Esophagus squamous epithelium (tissue), 5 donors: ENCODE results near the gene LTF. TPM values are rescaled to one million over a fixed set of nuclear protein-coding genes. Genes with fewer than 3 reads are reported as not detected.

ENCODE experiments used
- DNase-seq: peaks from one replicate; lab custom pipeline; 2025; lab: John Stamatoyannopoulos, UW
- H3K27ac ChIP-seq, 4 donors: fragments of 200-600 bp; sonication (generic); one replicate each; pipeline ENCODE4 v1.5.1; 2016 to 2019; ENCODE audit warnings: mild to moderate bottlenecking in 1 of 4
- H3K27me3 ChIP-seq, 4 donors: fragments of 200-600 bp; sonication (generic); 1 replicate in 3 of 4; 2 replicates in 1 of 4; pipeline versions ENCODE4 v1.5.1 to v1.6.0; 2017 to 2021; ENCODE audit warnings: antibody characterized with exemption in 1 of 4
- H3K36me3 ChIP-seq, 3 donors: fragments of 200-600 bp; sonication (generic); one replicate each; pipeline ENCODE4 v1.5.1; 2016 to 2019
- H3K4me1 ChIP-seq, 3 donors: fragments of 200-600 bp; sonication (generic); one replicate each; pipeline ENCODE4 v1.5.1; 2017 to 2019
- H3K4me3 ChIP-seq, 4 donors: fragments of 200-600 bp; sonication (generic); 1 replicate in 3 of 4; 2 replicates in 1 of 4; pipeline ENCODE4 v1.5.1; 2016 to 2019; ENCODE audit warnings: mild to moderate bottlenecking in 2 of 4, moderate library complexity in 1 of 4
- H3K9me3 ChIP-seq, 3 donors: fragments of 200-600 bp; sonication (generic); one replicate each; pipeline ENCODE4 v1.5.1; 2016 to 2019
- CTCF ChIP-seq, 6 experiments: fragments of 450-650 bp in 4 of 6; fragments of 200-600 bp in 2 of 6; sonication (generic) in 2 of 6; IDR thresholded peaks; one replicate each; pipeline ENCODE4 v1.5.1; 2016 to 2019; ENCODE audit warnings: antibody characterized with exemption in 6 of 6, mild to moderate bottlenecking in 4 of 6, moderate library complexity in 4 of 6
- POLR2A ChIP-seq, 4 donors: fragments of 450-650 bp; IDR thresholded peaks; one replicate each; pipeline ENCODE4 v1.6.1; 2017; ENCODE audit warnings: antibody characterized with exemption in 4 of 4, mild to moderate bottlenecking in 4 of 4, moderate library complexity in 3 of 4
- WGBS, 2 donors: methylation state at CpG; one replicate each; pipeline ENCODE4 v1.1.5; 2018; 5-methylcytosine and 5-hydroxymethylcytosine counted together
- intact Hi-C: fragments of 100-400 bp; cut with DNase I; formaldehyde crosslinking; loops from one replicate; pipeline ENCODE4 v1.15.0; 2022
- total RNA-seq, 4 donors: library from RNA; depleted of rRNA; stranded (reverse); fragments of >200 nt; gene quantifications; one replicate each; pipeline ENCODE4 v1.1.0, GENCODE V29; 2016
- donor health status: DM: yes; HTN: yes; CAD: no.

Gene LTF
- total RNA-seq, 4 donors from 2014 or later = 0.57 to 204 (median 2.6) TPM

DNA sequence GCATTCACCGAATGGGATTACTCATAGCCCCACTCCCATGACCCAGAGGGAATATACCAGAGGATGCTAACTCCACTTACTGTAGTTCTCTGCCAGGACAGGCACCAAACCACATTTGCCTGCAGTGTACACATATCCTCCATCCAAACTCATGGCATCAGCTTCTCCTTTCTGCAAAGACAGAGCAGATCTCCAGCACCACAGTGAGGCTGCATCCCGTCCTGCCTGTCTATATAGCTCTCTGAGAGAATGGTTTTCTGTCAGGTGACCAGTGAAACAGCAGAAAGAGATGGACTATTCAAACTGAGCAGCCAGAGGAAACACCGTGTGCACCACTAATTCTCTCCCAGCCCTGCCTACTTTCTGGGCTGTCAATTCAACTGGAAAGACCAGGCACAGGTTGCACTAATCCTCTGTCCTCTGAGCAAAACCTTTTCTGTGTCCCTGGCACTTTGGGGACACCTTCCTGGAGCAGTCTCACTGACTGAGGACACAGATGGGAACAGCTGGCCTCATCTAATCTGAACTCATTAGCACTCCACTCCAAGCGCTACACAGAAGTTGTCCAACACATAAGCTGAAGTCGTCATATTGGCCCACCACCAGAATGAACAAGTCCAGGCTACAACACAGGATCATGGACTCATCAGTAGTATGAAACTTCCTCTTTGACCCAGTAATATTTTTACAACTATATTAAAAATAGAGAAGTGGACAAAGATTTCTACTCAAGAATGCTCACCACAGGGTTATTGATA is 17.3 kb downstream of the LTF start:
- H3K27ac ChIP-seq = no peak overlapping the region
- peaks cover 0 to 9% (median 0%) of the 10 kb centered on the region in 3 donors for H3K4me1 ChIP-seq
- TF ChIP-seq CTCF (IDR thresholded peaks at IDR 0.05) (no peak), POLR2A (IDR thresholded peaks at IDR 0.05) (no peak)
- no peaks in the 10 kb centered on the region for H3K36me3 ChIP-seq
- H3K9me3 ChIP-seq = no peaks in the 10 kb centered on the region
- H3K4me3 ChIP-seq = no peak overlapping the region
- intact Hi-C loops = no loop called here
- H3K27me3 ChIP-seq = peaks cover 0 to 10% (median 0%) of the 10 kb centered on the region in 4 donors
- 32 to 42% methylated on average over 5 of the region's 5 CpGs for WGBS, 2 donors
- no peak for DNase-seq

- Histone ChIP-seq H3K27ac (no peak overlapping the region), H3K27me3 (no peaks in the 10 kb centered on the region), H3K36me3 (no peaks in the 10 kb centered on the region), H3K9me3 (no peaks in the 10 kb centered on the region), H3K4me3 (no peak overlapping the region), H3K4me1 (peaks cover 0 to 7% (median 0%) of the 10 kb centered on the region in 3 donors)
- 32 to 57% methylated on average over 9 to 12 of the region's 16 CpGs for WGBS, 2 donors
- intact Hi-C loops = no loop called here
- TF ChIP-seq POLR2A (IDR thresholded peaks at IDR 0.05) (no peak), CTCF (IDR thresholded peaks at IDR 0.05) (peak in 4 of 6 experiments; percentile 32 to 84 (median 76))
- DNase-seq = no peak
These were observed 21.9 kb downstream of the LTF start for GRCh38 chr3:46442576-46443530.

- no peak for DNase-seq
- H3K27ac ChIP-seq = no peak overlapping the region
- WGBS, 2 donors = 69 to 74% methylated on average over 4 of the region's 4 CpGs
- H3K4me3 ChIP-seq = no peak overlapping the region
- H3K4me1 ChIP-seq = no peaks in the 10 kb centered on the region
- H3K9me3 ChIP-seq = no peaks in the 10 kb centered on the region
- no peaks in the 10 kb centered on the region for H3K36me3 ChIP-seq
- intact Hi-C loops = no loop called here
- TF ChIP-seq POLR2A (IDR thresholded peaks at IDR 0.05) (no peak), CTCF (IDR thresholded peaks at IDR 0.05) (no peak)
- H3K27me3 ChIP-seq = no peaks in the 10 kb centered on the region
These were observed 24.0 kb downstream of the LTF start for GRCh38 chr3:46440531-46441294.

- intact Hi-C loops = no loop called here
- WGBS, 2 donors = 77 to 84% methylated on average over 3 of the region's 3 CpGs
These were observed 25.9 kb downstream of the LTF start for GRCh38 chr3:46438831-46439230.

More at GRCh38 chr3:46438831-46439230, 25.9 kb downstream of the LTF start:
- no peaks in the 10 kb centered on the region for H3K36me3 ChIP-seq
- H3K4me1 ChIP-seq = no peaks in the 10 kb centered on the region
- no peak for TF ChIP-seq CTCF (IDR thresholded peaks at IDR 0.05)
- no peak for TF ChIP-seq POLR2A (IDR thresholded peaks at IDR 0.05)
- H3K27ac ChIP-seq = no peak overlapping the region
- no peak for DNase-seq
- no peak overlapping the region for H3K4me3 ChIP-seq
- H3K9me3 ChIP-seq = no peaks in the 10 kb centered on the region
- H3K27me3 ChIP-seq = no peaks in the 10 kb centered on the region
